Panc1 (cell line): ENCODE measurements around the gene ADCY1. TPM values are rescaled to one million over a fixed set of nuclear protein-coding genes. Genes with fewer than 3 reads are reported as not detected.
A peak's percentile ranks its signal among the peaks of the same experiment; 100 is the strongest.

Source experiments
- ATAC-seq: fragments of 200-7000 bp; cut with Tn5 transposase; 2 replicates; pipeline ENCODE4 v1.9.1; 2020; ENCODE audit warnings: mild to moderate bottlenecking, moderate library complexity
- BruUV-seq: library from RNA; stranded (reverse); fragments of 400-500 nt; replicated peaks from 2 replicates; lab custom pipeline; 2021; lab: Mats Ljungman, UMichigan
- CTCF ChIA-PET: fragments of 300-600 bp; sonication (Branson Sonifier 250); formaldehyde crosslinking; loops from one replicate; lab custom pipeline; 2022; ENCODE audit warnings: antibody characterized with exemption; lab: Charles Lee
- POLR2A ChIA-PET: fragments of 300-600 bp; sonication (Branson Sonifier 250); formaldehyde crosslinking; loops from one replicate; lab custom pipeline; 2022; ENCODE audit warnings: antibody characterized with exemption; lab: Charles Lee
- DNase-seq: peaks from one replicate; pipeline ENCODE4 v3.0.0-alpha.2; 2010; ENCODE audit warnings: low read depth, low spot score
- H3K27ac ChIP-seq: 2 replicates; pipeline ENCODE4 v1.5.1; 2011; ENCODE audit warnings: mild to moderate bottlenecking, low read length, inconsistent platforms
- H3K27me3 ChIP-seq: fragments of 200-500 bp; sonication (Bioruptor generic); 2 replicates; pipeline ENCODE4 v1.6.0; 2014; ENCODE audit warnings: low read length, inconsistent platforms; ENCODE audit not compliant: control insufficient read depth, insufficient read depth
- H3K36me3 ChIP-seq: fragments of 200-500 bp; sonication (Bioruptor generic); 2 replicates; pipeline ENCODE4 v1.5.1; 2014; ENCODE audit warnings: inconsistent platforms, mild to moderate bottlenecking, low read length, moderate library complexity; ENCODE audit not compliant: control insufficient read depth, insufficient read depth
- H3K4me1 ChIP-seq: 2 replicates; pipeline ENCODE4 v1.5.1; 2011; ENCODE audit warnings: inconsistent platforms, mild to moderate bottlenecking, low read length, moderate library complexity; ENCODE audit not compliant: control insufficient read depth, insufficient read depth
- H3K4me3 ChIP-seq, 2 experiments: 2 replicates each; pipeline ENCODE4 v1.5.1; 2011 to 2012; ENCODE audit warnings: low read depth in 2 of 2, low read length in 2 of 2, mild to moderate bottlenecking in 2 of 2, inconsistent platforms in 1 of 2, moderate library complexity in 1 of 2
- H3K9me3 ChIP-seq: fragments of 200-500 bp; sonication (Bioruptor generic); 2 replicates; pipeline ENCODE4 v1.5.1; 2014; ENCODE audit warnings: low read depth, mild to moderate bottlenecking, inconsistent platforms, low read length, moderate library complexity; ENCODE audit not compliant: control insufficient read depth, insufficient read depth
- POLR2AphosphoS5 ChIP-seq: IDR thresholded peaks from 2 replicates; pipeline ENCODE4 v1.6.1; 2012; ENCODE audit warnings: mild to moderate bottlenecking, low read depth, low read length, moderate library complexity
- SIN3A ChIP-seq: IDR thresholded peaks from 2 replicates; pipeline ENCODE4 v1.6.1; 2012; ENCODE audit warnings: low read depth, mild to moderate bottlenecking, low read length, moderate library complexity, borderline replicate concordance; ENCODE audit not compliant: insufficient read depth
- TCF7L2 ChIP-seq: IDR thresholded peaks from 2 replicates; pipeline ENCODE4 v1.6.1; 2011; ENCODE audit warnings: mild to moderate bottlenecking, low read depth, low read length, inconsistent platforms
- in situ Hi-C: cut with HindIII; loops from 2 replicates; pipeline ENCODE4 v1.10.0; 2016; ENCODE audit warnings: low sequenced_read_pairs, low pct_unique_long_range_greater_than_20kb
- intact Hi-C: fragments of 100-400 bp; cut with micrococcal nuclease; formaldehyde crosslinking; loops from one replicate; pipeline ENCODE4 v1.10.0; 2022; ENCODE audit not compliant: unreplicated experiment
- total RNA-seq: library from RNA; stranded (reverse); gene quantifications from one replicate; pipeline ENCODE4 v1.2.1, GENCODE V29; 2021; ENCODE audit not compliant: unreplicated experiment
- TF ChIP-seq, protein P1 (sequence below), 2 experiments: IDR thresholded peaks; 2 replicates each; pipeline ENCODE4 v1.6.1; 2011 to 2012; ENCODE audit warnings: low read depth in 2 of 2, control low read depth in 1 of 2, low read length in 1 of 2, mild to moderate bottlenecking in 1 of 2, moderate library complexity in 1 of 2; ENCODE audit not compliant: insufficient read depth in 1 of 2
- TF ChIP-seq, protein P2 (sequence below): fragments of 450-650 bp; IDR thresholded peaks from 2 replicates; pipeline ENCODE4 v1.5.1; 2017; ENCODE audit warnings: mild to moderate bottlenecking

ADCY1 gene
- total RNA-seq, 1 experiment from 2014 or later = 2.1 TPM

GRCh38 chr7:45588466-45588865 is 14.3 kb downstream of the ADCY1 start:
- ChIA-PET CTCF (no interaction called here), POLR2A (interaction anchor here (0.7 kb wide), 1 partner anchor 11 kb away, joined by 3 read pairs; no protein-coding TSS in a partner anchor)
- intact Hi-C loops = no loop called here
- TF ChIP-seq, protein P1, sequence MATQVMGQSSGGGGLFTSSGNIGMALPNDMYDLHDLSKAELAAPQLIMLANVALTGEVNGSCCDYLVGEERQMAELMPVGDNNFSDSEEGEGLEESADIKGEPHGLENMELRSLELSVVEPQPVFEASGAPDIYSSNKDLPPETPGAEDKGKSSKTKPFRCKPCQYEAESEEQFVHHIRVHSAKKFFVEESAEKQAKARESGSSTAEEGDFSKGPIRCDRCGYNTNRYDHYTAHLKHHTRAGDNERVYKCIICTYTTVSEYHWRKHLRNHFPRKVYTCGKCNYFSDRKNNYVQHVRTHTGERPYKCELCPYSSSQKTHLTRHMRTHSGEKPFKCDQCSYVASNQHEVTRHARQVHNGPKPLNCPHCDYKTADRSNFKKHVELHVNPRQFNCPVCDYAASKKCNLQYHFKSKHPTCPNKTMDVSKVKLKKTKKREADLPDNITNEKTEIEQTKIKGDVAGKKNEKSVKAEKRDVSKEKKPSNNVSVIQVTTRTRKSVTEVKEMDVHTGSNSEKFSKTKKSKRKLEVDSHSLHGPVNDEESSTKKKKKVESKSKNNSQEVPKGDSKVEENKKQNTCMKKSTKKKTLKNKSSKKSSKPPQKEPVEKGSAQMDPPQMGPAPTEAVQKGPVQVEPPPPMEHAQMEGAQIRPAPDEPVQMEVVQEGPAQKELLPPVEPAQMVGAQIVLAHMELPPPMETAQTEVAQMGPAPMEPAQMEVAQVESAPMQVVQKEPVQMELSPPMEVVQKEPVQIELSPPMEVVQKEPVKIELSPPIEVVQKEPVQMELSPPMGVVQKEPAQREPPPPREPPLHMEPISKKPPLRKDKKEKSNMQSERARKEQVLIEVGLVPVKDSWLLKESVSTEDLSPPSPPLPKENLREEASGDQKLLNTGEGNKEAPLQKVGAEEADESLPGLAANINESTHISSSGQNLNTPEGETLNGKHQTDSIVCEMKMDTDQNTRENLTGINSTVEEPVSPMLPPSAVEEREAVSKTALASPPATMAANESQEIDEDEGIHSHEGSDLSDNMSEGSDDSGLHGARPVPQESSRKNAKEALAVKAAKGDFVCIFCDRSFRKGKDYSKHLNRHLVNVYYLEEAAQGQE (IDR thresholded peaks at IDR 0.05; ENCODE audit: insufficient read depth in 1 of 2, low read depth in 2 of 2, low read length in 1 of 2) = no peak
- no peak for TF ChIP-seq TCF7L2
- TF ChIP-seq POLR2AphosphoS5 = no peak
- no peak for TF ChIP-seq SIN3A
- TF ChIP-seq, protein P2, sequence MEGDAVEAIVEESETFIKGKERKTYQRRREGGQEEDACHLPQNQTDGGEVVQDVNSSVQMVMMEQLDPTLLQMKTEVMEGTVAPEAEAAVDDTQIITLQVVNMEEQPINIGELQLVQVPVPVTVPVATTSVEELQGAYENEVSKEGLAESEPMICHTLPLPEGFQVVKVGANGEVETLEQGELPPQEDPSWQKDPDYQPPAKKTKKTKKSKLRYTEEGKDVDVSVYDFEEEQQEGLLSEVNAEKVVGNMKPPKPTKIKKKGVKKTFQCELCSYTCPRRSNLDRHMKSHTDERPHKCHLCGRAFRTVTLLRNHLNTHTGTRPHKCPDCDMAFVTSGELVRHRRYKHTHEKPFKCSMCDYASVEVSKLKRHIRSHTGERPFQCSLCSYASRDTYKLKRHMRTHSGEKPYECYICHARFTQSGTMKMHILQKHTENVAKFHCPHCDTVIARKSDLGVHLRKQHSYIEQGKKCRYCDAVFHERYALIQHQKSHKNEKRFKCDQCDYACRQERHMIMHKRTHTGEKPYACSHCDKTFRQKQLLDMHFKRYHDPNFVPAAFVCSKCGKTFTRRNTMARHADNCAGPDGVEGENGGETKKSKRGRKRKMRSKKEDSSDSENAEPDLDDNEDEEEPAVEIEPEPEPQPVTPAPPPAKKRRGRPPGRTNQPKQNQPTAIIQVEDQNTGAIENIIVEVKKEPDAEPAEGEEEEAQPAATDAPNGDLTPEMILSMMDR = no peak
- peaks cover 4% of the 10 kb centered on the region; the same call in 1 of the 2 replicates for H3K27me3 ChIP-seq
- DNase-seq (no peak), ATAC-seq (no peak)
- H3K4me1 ChIP-seq = no peaks in the 10 kb centered on the region
- H3K36me3 ChIP-seq = no peaks in the 10 kb centered on the region
- in situ Hi-C loops = no loop called here
- no peaks in the 10 kb centered on the region for H3K9me3 ChIP-seq
- BruUV-seq = no TSS peak
- no peak overlapping the region for H3K4me3 ChIP-seq
- no peak overlapping the region for H3K27ac ChIP-seq

DNA sequence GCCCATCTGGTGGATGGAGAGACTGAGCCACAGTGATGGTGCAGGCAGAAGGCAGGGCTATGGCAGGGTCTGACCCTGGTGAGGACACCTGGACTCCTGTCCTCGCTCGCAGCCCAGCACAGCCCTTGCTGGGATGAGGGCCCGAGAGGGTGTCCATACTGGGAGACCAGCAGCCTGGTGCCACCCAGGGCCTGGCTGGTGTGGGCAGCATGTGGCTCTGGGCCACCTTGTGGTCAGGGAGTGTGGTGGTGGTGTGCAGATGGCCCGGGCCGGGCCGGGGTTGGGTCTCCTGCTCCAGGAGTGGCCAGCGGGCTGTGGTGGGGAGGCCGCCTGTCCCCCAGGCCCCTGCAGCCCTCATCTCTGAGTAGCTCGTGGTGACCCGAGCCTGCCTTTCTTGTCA is 14.9 kb downstream of the ADCY1 start:
- no peaks in the 10 kb centered on the region for H3K9me3 ChIP-seq
- no peak overlapping the region for H3K4me3 ChIP-seq
- CTCF ChIA-PET = no interaction called here
- H3K36me3 ChIP-seq = no peaks in the 10 kb centered on the region
- TF ChIP-seq TCF7L2 (no peak), POLR2AphosphoS5 (no peak), SIN3A (no peak)
- TF ChIP-seq, protein P2 = no peak
- TF ChIP-seq, protein P1 (IDR thresholded peaks at IDR 0.05; ENCODE audit: insufficient read depth in 1 of 2, low read depth in 2 of 2, low read length in 1 of 2) = no peak
- no peaks in the 10 kb centered on the region for H3K4me1 ChIP-seq
- POLR2A ChIA-PET = no interaction called here
- ATAC-seq (0 out of 2 replicates have a peak, but pooled peaks have one; percentile 39), DNase-seq (no peak)
- no peak overlapping the region for H3K27ac ChIP-seq
- BruUV-seq = no TSS peak
- in situ Hi-C loops (no loop called here), intact Hi-C loops (no loop called here)
- peaks cover 4% of the 10 kb centered on the region; the same call in 1 of the 2 replicates for H3K27me3 ChIP-seq
